Measurements from ENCODE around the gene PVR.
"Not testable (repeated sequence)": the region's sequence is repeated elsewhere in the genome, so short reads cannot be mapped to it uniquely, and the experiment has no call there.

Gene PVR

DNA sequence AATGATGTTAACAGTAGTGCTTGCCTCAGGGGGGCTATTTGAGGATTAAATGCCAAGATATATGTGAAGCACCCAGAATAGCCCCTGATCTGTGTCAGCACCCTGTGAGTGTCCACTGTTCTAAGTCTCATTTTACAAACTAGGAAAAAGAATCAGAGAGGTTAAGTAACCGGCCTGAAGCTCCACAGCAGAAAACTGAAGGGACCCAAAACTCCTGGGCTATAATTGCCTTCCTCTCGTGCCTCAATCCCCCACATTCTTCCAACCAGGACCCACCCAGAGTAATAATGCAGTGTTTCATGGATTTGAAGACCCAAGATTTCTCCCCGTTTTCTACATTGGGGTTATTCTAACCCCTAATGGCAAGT lies 2.3 kb downstream of the PVR start:
- FAIRE-seq: no peak

DNA sequence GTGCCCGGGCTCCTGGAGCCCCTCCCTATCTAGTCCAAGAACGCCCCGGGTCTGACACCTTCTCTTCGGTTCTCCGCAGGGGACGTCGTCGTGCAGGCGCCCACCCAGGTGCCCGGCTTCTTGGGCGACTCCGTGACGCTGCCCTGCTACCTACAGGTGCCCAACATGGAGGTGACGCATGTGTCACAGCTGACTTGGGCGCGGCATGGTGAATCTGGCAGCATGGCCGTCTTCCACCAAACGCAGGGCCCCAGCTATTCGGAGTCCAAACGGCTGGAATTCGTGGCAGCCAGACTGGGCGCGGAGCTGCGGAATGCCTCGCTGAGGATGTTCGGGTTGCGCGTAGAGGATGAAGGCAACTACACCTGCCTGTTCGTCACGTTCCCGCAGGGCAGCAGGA lies 3.4 kb downstream of the PVR start:
- no peak for FAIRE-seq

DNA sequence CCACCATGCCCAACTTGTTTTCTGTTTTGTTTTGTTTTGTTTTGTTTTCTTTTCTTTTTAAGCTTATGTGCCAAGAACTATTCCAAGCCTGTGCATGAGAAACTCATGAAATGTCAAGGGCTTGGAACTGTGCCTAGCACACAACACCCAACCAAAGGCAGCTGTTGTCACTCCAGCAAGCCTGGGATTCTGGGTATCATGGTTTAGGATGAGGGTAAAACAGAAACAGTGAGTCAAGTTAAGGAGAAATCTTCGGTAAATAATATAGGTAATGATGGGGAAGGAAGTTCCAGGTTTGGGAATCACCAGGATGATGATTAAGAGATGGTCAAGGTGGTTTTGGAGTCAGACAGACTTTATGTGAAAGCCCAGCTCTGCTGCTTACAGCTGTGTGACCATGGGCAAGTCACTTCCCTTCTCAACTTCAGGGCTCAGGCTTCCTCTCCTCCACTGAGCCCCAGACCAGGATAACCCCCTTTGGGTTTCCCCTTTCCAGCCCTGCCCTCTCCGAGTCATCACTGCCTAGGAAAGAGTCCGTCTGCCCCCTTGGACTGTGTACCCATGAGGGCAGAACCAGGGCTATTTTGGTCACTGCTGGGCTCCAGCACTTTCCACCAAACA lies 5.0 kb downstream of the PVR start:
- no peak for FAIRE-seq

DNA sequence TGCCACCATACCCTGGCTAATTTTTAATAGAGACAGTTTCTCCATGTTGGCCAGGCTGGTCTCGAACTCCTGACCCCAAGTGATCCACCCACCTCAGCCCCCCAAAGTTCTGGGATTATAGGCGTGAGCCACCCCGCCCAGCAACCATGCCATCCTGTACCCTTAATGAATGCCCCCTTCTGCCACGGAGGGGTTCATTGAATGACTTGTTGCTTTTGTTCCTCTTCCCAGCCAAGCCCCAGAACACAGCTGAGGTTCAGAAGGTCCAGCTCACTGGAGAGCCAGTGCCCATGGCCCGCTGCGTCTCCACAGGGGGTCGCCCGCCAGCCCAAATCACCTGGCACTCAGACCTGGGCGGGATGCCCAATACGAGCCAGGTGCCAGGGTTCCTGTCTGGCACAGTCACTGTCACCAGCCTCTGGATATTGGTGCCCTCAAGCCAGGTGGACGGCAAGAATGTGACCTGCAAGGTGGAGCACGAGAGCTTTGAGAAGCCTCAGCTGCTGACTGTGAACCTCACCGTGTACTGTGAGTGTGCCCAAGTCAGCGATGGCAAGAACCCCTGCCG lies 6.0 kb downstream of the PVR start:
- no peak for FAIRE-seq

DNA sequence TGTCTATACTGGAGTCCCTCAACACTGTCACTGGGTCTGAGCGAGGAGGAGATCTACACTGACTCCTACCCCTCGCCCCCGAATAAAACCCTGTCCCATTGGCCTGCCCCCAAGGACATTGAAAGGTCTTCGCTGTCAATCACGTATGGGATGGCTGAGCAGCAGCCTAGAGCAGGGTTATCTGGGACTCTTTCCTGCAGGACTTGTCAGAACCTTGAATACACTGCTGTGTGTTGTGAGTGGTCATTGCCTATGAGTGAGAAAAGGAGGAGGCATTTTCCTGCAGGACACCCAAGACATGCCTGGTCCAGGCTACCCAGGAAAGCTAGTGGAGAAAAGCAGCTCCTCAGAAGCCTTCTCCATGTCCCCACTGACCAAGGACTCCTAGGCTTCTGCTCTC lies 9.6 kb downstream of the PVR start:
- no peak for FAIRE-seq

DNA sequence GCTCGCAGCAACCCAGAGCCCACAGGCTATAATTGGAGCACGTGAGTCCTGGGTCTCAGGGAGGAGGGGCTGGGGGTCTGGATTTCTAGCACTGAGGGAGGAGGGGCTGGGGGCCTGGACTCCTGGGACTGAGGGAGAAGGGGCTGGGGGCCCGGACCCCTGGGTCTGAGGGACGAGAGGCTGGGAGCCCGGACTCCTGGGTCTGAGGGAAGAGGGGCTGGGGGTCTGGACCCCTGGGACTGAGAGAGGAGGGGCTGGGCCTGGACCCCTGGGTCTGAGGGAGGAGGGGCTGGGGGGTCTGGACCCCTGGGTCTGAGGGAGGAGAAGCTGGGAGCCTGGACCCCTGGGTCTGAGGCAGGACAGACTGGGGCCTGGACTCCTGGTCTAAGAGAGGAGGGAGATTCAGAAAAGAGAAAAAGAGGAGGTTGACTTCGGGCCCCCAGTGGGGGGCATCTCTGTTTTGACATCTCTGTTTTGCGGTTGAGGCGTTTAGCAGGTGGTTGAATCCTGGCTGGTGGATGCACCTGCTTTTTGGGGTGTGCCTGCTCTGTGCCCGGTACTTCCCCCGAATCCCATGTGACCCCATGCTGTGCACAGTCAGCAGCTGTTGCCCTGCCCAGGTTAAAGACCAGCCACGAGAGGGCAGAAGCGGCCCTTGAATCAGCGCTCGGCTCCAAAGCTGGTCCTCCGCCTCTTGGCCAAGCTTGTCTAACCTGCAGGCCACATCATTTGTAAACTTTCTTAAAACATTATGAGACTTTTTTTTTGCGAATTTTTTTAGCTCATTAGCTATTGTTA lies 10.5 kb downstream of the PVR start:
- no peak for FAIRE-seq

DNA sequence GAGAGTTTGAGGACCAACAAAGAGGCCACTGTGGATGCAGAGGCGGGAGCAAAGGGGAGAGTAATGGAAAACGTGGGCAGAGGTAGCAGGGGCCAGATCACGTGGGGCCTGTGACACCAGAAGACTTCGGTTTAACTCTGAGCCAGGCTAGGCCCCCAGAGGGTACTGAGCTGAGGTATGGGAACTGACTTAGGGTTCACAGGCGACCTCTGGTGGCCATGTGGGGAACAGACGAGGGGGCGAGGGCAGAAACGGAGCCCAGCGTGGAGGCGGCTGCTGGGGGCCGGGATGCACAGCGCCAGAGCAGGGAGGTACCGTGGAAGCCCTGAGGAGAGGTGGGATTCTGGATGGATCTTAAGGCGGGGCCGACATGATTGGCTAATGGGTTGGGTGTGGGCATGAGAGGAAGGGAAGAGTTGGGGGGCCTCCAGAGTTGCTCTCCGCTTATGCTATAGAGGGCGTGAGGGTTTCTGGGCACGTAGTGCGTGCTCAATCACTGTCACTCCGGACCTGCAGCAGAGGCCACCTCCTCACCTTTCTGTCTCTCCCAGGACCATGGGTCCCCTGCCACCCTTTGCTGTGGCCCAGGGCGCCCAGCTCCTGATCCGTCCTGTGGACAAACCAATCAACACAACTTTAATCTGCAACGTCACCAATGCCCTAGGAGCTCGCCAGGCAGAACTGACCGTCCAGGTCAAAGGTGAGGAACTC lies 13.7 kb downstream of the PVR start:
- FAIRE-seq: no peak

DNA sequence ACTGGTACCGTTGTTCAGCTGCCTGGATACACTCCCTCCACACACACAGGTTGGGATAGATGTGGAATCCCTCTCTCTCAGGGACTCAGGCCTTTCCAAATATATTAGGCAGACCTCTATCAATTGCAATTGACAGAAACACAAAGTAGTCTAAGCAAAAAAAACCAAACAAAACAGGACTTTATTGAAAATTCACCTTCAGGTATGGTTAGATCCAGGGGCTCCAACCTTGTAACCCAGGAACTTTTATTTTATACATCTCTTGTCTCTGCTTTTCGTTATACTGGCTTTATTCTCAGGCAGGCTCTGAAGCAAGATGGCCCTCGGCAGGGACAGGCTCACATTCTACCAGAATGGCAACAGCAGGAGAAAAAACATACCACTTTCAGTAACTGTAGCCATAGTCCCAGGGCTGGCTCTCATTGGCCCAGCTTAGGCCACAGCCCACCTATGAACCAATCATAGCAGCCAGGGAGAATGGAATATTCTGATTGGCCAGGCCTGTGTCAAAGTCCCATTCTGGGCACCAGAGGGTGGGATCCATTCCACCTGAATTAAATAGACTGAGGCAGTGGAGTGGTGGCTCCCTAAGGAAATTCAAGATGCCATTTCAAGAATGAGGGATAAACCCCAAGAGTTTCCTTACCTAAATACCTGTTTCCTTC lies 14.5 kb downstream of the PVR start:
- no peak for FAIRE-seq

DNA sequence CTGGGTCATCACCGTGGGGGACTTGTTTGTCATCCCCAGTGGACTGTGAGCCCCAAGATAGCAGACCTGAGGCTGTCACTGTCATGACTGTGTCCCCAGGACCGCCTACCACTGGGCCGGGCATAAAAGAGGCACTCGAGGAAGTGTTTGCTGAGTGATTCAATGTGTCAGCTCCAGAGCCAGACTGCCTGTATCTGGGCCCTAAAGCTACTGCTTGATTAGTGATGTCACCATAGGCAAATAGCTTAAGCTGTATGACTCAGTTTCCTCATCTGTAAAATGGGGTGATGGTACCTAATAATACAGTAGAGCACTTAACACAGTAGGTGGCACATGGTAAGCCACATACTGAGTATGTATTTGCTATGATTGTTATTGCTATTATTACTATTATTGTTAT lies 16.4 kb downstream of the PVR start:
- FAIRE-seq: no peak

DNA sequence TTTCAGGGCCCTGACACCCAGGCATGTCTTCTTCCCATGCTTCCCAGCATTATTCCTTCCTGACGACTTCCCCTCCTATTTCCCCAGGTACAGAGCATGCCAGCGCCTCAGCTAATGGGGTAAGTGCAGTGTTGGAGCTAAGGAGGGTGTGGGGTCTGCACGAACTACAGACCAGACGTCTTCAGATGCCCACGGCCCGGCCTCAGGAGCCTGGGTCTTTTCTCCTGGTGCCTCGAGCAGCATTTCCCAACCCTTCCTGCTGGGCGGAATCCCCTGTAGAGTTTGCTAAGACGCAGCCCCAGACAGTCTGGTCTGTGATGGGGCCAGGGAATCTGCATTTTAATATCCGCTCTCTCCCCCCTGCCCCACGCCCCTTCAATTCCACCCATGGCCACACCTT lies 17.5 kb downstream of the PVR start:
- no peak for FAIRE-seq

DNA sequence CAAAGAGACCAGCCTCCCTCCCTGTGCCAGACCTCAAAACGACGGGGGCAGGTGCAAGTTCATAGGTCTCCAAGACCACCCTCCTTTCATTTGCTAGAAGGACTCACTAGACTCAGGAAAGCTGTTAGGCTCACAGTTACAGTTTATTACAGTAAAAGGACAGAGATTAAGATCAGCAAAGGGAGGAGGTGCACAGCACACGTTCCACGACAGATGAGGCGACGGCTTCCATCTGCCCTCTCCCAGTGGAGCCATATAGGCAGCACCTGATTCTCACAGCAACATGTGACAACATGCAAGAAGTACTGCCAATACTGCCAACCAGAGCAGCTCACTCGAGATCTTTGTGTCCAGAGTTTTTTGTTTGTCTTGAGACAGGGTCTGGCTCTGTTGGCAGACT lies 18.2 kb downstream of the PVR start:
- FAIRE-seq: no peak

DNA sequence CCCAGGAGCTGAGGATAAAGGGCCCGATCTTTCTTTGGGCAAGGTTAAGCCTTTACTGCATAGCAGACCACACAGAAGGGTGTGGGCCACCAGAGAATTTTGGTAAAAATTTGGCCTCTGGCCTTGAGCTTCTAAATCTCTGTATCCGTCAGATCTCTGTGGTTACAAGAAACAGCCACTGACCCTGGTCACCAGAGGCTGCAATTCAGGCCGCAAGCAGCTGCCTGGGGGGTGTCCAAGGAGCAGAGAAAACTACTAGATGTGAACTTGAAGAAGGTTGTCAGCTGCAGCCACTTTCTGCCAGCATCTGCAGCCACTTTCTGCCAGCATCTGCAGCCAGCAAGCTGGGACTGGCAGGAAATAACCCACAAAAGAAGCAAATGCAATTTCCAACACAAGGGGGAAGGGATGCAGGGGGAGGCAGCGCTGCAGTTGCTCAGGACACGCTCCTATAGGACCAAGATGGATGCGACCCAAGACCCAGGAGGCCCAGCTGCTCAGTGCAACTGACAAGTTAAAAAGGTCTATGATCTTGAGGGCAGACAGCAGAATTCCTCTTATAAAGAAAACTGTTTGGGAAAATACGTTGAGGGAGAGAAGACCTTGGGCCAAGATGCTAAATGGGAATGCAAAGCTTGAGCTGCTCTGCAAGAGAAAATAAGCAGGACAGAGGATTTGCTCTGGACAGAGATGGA lies 19.1 kb downstream of the PVR start:
- no peak for FAIRE-seq

DNA sequence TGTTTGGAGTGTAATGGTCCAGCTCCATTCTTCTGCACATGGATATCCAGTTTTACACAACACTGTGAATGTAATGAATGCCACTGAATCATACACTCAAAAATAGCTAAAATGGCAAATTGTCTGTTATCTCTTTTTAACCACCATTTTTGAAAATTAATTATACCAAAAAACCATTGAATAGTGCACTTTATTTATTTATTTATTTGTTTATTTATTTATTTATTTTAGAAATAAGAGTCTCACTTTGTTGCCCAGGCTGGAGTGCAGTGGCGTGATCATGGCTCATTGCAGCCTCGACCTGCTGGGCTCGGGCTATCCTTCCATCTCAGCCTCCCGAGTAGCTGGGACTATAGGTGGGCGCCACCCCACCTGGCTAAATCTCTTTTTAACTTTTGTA lies 20.3 kb downstream of the PVR start:
- no peak for FAIRE-seq

DNA sequence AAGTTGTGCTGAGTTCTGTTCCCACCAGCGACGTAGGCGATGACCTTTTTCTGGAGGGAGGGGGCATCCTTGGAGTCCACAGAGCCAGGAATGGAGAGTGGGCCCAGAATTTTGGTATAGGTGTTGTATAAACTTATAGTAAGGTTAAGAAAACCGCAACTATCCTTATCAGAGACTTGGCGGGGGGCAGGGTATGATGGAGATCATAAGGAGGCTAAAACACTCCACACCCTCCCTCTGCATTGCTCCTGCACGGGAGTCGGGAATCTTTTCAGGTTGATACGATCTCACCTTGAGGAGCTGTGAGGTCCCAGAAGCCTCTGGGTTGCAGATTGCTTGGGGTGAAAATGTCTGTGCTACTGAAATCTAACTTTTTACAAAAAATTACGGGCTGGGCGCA lies 21.3 kb downstream of the PVR start:
- FAIRE-seq: no peak

DNA sequence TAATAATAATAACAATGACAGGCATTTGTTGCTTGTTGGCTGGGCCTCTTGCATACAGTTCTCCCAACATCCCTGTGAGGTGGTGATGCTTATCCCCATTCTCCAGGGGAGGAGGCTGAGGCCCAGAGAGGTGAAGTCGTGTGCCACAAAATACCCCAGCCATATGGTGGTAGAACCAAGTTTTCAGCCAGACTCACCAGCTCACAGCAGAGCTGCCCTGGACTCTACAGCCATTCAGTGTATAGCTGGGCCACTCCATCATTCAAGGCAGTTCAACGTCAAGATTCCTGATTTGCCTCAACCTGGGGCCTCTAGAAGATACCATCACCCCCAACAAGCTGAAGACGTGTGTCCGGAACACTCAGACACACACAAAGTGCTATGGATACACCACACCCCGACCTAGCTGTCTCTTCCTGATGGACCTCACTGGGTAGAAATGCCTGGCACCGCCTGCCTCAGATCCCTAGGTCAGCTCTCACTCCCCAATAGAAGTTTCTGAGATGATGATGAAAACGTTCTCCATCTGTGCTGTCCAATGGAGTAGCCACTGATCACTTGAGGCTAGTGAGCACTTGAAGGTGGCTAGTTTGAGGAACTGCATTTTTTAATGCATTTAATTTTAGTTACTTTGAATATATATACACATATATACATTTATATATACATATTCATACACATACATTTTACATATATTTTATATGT lies 23.3 kb downstream of the PVR start:
- no peak for FAIRE-seq

DNA sequence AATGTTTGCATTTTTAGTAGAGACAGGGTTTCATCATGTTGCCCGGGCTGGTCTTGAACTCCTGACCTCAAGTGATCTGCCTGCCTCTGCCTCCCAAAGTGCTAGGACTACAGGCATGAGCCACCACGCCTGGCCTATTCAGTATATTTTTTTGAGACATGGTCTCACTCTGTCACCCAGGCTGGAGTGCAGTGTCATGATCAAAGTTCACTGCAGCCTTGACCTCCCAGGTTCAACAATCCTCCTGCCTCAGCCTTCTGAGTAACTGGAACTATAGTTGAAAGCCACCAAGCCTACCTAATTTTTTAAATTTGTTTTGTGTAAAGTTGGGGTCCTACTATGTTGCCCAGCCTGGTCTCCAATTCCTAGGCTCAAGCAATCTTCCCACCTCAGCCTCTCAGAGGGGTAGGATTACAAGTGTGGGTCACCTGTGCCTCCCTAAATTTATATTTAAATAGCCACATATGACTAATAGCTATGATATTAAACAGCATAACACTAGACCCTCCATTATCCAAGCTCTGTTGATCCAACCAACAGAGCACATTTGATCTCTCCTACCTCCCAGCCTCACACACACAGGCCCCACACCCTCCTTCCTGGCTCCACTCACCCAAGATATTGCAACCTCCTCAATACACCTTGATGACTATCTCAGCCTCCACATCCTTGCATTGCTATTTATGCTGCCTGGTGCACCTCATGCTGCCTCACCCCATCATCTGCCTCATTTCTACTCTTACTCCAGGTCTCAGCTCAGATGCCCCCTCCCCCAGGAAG lies 25.5 kb downstream of the PVR start:
- no peak for FAIRE-seq

DNA sequence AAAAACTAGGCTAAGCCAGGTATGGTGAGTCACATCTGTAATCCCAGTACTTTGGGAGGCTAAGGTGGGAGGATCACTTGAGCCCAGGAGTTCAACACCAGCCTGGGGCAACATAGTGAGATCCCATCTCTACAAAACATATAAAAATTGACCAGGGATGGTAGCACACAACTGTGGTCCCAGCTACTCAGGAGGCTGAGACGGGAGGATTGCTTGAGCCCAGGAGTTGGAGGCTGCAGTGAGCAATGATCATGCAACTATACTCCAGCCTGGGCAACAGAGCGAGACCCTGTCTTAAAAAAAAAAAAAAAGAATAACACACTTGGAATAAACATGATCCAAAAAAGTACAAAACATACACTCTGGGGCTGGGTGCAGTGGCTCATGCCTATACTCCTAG lies 26.3 kb downstream of the PVR start:
- not testable (repeated sequence) for FAIRE-seq

DNA sequence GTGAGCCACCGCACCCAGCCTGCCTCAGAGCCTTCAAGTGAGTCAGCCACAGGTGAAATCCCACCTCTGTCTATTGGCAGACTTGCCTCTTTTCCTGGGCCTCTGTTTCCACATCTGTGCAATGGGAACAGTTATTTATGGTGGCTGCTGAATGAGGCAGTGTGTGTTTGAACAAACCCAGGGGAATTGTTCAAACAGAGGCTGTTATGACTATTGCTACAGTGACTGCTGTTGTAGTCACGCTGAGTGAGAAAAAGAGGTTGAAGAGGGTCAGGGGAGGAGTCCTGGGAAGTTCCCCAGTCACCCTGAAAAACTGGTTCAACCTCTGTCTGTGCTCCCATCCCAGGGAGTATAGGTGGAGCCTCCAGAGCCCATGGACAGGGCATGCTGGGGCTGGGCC lies 27.7 kb downstream of the PVR start, which contains the start of gene CEACAM19:
CEACAM19 (plus strand) TSS at position 83 of the 400 bp plus-strand sequence. CDS start 450 bp downstream, outside the sequence.
- FAIRE-seq: no peak

DNA sequence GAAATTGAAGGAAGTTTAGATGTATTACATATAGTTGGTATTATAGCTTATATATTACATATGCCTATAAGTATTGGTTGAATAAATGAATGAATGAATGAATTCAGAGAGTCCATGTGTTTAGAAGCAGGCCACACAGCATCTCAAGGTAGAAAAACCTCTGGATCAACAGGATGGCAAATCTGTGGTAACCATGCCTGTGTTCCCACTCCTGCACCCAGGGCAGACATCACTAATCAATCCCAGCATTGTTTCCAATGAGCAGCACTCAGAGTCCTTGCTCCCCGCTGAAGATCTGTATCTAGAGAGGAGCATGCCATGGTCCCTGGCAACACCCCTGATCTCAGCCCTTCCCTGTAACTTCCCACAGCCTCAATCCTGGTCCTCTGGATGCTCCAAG lies 28.5 kb downstream of the PVR start:
- FAIRE-seq: no peak

DNA sequence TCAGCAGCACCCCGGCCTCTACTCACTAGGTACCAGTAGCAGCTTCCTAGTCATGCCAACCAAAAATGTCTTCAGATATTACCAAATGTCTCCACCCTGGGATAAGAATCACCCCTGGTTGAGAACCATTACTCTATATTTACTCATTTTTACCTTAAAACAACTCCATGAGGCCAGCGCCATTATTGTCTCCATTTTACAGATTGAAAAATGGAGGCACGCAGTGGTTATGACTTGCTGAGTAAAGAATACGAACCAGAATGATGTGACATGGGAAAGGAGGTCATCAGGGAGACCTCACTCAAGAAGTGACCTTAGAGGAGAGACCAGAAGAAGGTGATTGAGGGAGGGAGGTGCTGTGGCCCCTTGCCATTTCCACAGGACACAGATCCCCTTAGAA lies 29.8 kb downstream of the PVR start:
- no peak for FAIRE-seq

DNA sequence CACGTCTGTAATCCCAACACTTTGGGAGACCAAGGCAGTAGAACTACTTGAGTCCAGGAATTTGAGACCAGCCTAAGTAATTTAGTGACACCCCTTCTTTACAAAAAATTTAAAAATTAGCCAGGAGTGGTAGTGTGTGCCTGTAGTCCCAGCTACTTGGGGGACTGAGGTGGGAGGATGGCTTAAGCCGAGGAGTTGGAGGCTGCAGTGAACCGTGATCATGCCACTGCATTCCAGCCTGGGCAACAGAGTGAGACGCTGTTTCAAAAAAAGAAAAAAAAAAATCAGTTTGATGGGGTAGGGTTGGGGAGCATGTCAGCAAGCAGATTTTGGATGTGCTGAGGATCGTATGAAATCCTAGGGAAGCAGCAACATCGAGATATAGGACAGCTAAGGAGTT lies 31.8 kb downstream of the PVR start:
- FAIRE-seq: no peak

Measured in A204.1 (cell line).